GM10248 (cell line): ENCODE measurements around the gene SLC9A8.

Source experiments
- CTCF ChIA-PET: fragments of 300-600 bp; sonication (Branson Sonifier 250); formaldehyde crosslinking; extraction: SDS; loops from one replicate; lab custom pipeline; 2021; ENCODE audit warnings: antibody characterized with exemption; lab: Yijun Ruan, JAX
- POLR2A ChIA-PET: fragments of 350-650 bp; sonication (Branson Sonifier 250); formaldehyde crosslinking; extraction: SDS; loops from one replicate; lab custom pipeline; 2020; ENCODE audit warnings: antibody characterized with exemption; lab: Yijun Ruan, JAX
- DNase-seq: peaks from one replicate; pipeline ENCODE4 v3.0.0; 2012; ENCODE audit errors: extremely low spot score
- CTCF ChIP-seq: IDR thresholded peaks from 2 replicates; pipeline ENCODE4 v1.5.1; 2012; ENCODE audit warnings: mild to moderate bottlenecking, low read depth; ENCODE audit errors: extremely low read depth, missing control alignments, control extremely low read depth

The SLC9A8 gene

GRCh38 chr20:49794336-49795134 is 18.1 kb upstream of the SLC9A8 start:
- ChIA-PET CTCF (interaction anchor here (0.8 kb wide), 1 partner anchor 9 kb away, joined by 3 read pairs; no protein-coding TSS in a partner anchor), POLR2A (no interaction called here)
- DNase-seq, result no peak
- TF ChIP-seq CTCF, result no peak

DNA sequence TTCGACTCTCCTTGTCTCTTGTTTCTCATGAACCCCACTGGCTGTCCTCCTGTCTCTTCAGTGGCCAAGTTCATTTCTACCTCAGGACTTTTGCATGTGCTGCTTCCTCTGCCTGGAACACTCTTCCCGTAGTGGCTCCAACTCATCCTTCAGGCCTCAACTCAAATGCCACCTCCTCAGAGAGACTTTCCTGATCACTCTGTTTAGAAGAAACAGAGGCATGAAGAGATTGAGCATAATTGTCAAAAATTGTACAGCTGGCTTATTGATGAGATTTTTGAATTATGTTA is 17.5 kb upstream of the SLC9A8 start:
- no peak for TF ChIP-seq CTCF
- ChIA-PET POLR2A (no interaction called here), CTCF (interaction anchor here (0.8 kb wide), 1 partner anchor 9 kb away, joined by 3 read pairs; no protein-coding TSS in a partner anchor)
- no peak for DNase-seq

DNA sequence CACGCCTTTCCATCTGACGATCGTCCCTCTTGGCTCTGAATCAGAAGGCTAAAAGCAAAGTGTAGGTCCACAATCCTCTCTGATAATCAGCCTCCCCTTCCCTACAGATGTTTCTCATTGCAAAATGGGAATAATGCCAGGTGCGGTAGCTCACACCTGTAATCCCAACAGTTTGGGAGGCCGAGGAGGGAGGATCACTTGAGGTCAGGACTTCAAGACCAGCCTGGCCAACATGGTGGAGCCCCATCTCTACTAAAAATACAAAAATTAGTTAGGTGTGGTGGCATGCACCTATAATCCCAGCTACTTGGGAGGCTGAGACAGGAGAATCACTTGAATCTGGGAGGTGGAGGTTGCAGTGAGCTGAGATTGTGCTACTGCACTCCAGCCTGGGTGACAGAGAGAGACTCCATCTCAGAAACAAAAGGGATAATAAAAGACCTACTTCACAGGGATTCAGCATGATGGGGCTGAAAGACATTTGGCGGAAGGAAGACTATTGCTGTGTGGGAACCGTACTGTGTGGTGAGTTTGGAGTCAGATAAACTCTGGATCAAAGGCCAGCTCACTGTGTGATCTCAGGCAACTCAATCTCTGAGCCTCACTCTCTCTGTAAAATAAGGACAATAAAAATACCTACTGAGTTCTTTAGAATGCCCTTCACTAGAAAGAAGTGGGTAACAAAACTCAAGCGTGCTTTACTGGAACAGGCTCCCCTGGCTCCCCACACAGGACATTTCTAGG is 15.9 kb upstream of the SLC9A8 start:
- DNase-seq, result no peak
- ChIA-PET POLR2A (no interaction called here), CTCF (no interaction called here)
- no peak for TF ChIP-seq CTCF

- TF ChIP-seq CTCF, result no peak
- DNase-seq, result no peak
- ChIA-PET POLR2A (no interaction called here), CTCF (no interaction called here)
Observed at GRCh38 chr20:49797344-49797615, 15.3 kb upstream of the SLC9A8 start.

- DNase-seq, result no peak
- no peak for TF ChIP-seq CTCF
- POLR2A ChIA-PET, result no interaction called here
- CTCF ChIA-PET, result interaction anchor here (1.2 to 1.5 kb wide), 3 partner anchors 9 to 188 kb away, joined by 3 to 7 read pairs (median 4); no protein-coding TSS in a partner anchor
Observed at GRCh38 chr20:49798718-49799117, 13.9 kb upstream of the SLC9A8 start.

DNA sequence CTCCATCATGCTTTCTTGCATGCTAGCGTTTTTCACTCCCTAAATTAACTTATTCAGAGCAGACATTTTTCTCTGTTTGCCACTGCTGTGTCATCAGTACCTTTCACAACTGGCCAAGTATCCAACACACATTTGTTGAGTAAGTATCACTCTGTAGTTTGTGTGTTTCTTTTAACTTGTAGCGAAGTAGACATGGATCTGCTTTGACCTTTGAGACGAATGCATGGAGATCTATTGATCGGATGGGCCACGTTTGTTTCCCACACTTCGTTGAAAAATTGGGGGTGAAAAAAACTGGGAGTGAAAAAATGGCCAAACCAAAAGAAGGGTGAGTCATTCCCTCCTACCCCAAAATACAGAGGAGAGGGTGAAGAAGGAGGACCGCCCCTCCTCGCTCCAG is 12.9 kb upstream of the SLC9A8 start:
- ChIA-PET CTCF (no interaction called here), POLR2A (no interaction called here)
- TF ChIP-seq CTCF, result no peak
- no peak for DNase-seq
